Endometrium (tissue), 2 donors: ENCODE measurements around the gene HMX1.

Source experiments
- FAIRE-seq: peaks from 2 replicates; lab custom pipeline; 2012; peaks lifted over from hg19 to GRCh38; lab: Jason Lieb, UNC
- donor health status: control.
- donor health status: control.

The HMX1 gene

DNA sequence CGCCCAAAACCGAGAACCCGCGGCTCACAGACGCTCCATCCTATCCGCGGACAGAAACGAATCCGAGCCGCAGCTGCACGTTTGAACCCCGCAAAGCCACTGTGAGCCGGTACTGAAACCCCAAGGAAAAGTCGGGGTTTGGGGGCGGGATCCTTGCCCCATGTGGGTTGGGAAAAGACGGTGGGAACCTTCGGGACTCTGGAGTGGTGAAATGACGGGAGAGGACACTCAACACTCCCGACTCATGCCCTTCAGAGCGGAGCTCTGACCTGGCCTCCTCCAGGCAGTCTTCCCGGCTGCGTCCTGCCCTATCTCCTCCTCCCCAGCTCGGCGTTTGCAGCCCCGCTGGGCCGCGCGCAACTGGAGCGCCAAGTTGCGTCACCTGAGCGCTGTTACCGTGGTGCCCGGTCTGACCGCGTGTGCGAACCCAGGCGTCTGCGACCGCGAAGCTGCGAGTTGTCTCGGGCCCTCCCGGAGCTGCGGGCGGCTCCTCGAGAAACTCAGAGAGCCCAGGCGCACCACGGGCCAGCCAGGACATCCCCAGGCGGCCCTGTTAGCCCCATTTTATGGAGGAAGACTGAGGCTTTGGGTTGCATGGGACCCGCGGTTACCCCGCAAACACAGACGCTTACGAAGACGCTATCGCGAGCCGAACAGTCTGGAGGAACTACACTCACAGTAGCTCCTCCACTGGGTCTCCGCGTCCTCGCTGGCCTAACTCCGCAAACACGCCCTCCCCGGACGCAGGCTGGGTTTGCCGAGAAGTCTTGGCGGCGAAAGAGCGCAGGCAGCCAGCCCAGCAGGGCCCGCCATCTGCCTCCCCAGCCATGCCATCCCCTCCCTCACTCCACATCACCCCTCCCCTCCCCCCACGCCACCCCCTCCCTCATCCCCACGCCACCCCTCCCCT lies 20.3 kb upstream of the HMX1 start:
- no peak for FAIRE-seq

GRCh38 chr4:8891255-8891645 lies 19.6 kb upstream of the HMX1 start:
- FAIRE-seq = no peak

DNA sequence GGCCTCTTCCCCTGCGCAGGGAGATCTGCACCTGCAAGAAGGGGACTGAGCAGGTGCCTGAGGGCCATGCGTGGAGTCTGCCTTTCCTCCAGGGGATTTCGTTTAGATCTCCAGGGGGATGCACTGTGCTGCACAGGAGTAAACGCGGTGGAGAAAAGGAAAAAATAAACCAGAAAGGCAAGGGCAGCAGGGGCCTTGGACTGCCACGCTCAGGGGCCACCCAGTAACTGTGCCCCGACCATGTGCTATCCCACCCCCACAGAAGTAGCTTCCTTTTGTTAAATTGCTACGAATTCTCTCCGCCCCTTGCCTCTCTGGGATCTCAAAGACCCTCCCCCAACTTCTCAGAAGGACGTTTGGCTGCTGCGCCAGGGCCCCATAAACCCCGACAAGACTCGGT lies 17.2 kb upstream of the HMX1 start:
- FAIRE-seq = no peak

GRCh38 chr4:8886612-8887406 lies 15.2 kb upstream of the HMX1 start:
- FAIRE-seq = no peak

DNA sequence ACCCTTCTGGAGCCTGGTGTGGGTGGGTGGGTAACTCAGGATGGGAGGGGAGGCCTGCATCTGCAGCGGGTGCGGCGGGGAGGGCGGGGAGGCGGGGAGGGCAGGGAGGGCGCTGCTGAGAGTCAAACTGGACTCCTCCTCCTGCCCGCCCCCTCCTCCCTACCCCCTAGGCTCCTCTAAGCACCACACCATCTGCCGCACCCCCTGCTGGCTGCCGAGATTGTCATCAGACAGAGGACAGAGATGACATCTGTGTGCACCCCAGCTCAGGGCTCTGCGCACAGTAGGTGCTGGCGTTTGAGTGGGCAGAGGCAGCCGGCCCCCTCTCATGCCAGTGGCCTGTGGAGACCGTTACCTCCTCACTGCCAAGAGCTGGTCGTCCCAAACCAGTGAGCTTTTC lies 10.6 kb upstream of the HMX1 start:
- no peak for FAIRE-seq

DNA sequence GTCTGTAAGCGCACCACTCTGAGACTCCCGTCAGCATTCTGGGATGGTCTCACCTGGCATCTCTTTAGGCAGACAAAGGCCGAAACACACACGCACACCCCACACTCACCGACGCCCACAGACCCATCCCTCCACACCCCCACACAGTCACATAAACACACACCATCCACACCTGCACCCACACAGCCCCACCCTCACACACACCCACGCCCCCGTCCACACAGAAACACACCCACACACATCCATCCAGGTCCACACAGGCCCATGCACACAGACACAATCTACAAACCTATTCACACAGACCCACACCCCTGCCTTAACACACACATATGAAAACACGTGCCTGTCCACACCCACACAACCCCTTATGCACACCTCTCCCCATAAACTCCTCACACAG lies 9.2 kb upstream of the HMX1 start:
- no peak for FAIRE-seq

GRCh38 chr4:8879574-8879973 lies 7.9 kb upstream of the HMX1 start:
- no peak for FAIRE-seq

DNA sequence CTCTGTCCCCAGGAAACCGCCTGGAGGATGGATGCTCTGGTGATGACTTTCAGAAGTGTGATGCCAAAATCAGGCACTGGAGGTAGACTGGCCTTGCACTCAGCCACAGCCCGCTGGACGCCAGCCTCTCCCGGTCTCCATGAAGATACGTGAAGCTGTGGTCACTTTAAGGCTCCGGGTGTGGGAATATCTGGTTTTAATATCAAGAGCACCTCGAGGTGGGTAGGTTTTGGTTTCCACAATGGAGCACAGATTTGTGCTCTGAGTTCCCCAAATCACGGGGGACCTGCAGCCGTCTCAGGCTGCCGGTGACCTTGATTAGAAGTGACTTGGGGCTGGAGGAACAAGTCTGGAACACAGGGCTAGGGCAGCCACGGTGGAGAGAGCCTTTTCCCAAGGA lies 6.8 kb upstream of the HMX1 start:
- no peak for FAIRE-seq

- FAIRE-seq = no peak
Measured at GRCh38 chr4:8877780-8878040, 6.1 kb upstream of the HMX1 start.

- FAIRE-seq = no peak
Measured at GRCh38 chr4:8876982-8877779, 5.5 kb upstream of the HMX1 start.

GRCh38 chr4:8874896-8875680 lies 3.4 kb upstream of the HMX1 start:
- FAIRE-seq = no peak

DNA sequence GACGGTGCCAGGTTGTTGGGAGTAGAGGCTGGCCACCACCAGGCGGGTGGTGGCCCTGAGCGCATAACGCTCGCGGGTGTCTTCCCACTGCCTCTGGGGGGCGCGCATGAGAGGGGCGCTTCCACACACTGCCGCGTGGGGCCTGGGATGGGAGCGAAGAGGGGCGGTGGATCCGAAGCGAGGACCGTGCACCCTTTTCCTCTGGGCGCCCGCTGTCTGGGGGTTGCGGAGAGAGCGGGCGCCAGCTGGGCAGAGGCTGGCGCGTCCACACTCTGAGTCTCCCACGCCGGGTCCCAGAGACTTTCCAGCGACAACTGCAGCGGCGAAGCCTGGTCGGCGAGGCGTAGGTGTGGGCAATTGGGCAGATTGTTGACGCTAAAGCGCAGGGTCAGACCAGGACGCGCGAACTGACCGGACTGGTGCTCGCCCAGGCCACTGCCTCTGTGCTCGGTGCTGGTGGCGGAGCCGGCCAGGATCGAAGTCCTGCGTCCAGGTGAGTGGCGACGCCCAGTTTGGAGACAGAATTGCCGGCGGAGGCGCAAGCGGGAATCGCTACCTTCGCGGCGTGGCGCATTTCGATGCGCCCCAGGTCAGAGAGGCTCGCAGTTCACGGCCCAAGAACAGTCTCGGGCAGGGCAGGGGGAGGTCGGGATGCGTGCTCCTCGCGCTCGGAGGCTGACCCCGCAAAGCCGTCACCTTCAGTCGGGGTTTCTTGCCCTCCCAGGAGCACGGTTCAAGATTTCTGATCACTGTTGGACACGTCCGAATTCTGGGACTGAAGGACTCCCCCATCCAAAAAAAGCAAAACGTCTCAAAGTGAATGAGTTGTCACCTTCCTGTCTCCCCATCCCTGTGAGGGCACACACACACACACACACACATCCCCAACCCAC lies 2.6 kb upstream of the HMX1 start:
- no peak for FAIRE-seq

DNA sequence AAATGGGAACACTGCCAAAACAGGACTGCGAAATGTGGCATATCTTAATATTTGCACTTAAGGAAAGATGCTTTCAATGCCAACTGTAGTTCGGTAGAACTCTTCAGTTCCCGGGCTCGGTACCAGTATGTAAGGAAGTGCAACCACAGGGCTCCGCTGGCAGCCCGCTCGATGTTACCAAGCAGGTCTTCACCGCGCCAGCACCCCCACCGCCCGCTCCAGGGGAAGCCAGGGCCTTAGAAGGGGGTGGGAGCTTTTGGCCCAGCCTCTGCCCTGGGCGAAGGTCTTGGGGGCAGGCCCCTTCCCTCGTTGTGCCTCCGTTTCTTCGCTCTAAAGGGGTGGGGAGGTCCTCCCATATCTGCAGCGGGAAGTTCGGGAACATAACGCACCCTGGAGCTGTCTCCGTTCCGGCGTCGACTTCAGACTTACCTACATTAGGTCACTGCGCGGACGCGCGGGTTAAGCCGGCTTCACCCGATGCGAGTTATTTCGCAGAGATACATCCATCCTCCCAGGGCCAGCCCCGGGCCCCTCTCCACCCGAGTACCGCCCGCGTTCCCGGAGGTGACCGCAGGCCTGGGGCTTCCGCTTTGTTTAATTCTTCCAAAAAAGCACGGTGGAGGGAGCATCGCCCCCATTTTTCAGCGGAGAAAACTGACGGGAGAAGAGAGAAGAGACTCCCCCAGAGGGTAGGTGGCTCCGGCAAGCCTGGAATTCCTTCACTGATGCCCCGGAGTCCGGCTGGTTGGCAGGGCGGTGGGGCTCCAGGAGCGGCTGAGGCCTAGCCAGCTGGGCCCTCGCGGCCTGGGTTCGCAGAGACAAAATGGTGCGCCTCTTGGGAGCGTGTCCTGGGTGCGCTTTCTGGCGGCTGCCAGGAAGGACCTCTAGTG lies 1.0 kb upstream of the HMX1 start:
- FAIRE-seq = no peak

- no peak for FAIRE-seq
Measured at GRCh38 chr4:8870647-8871416, 807 bp downstream of the HMX1 start.

DNA sequence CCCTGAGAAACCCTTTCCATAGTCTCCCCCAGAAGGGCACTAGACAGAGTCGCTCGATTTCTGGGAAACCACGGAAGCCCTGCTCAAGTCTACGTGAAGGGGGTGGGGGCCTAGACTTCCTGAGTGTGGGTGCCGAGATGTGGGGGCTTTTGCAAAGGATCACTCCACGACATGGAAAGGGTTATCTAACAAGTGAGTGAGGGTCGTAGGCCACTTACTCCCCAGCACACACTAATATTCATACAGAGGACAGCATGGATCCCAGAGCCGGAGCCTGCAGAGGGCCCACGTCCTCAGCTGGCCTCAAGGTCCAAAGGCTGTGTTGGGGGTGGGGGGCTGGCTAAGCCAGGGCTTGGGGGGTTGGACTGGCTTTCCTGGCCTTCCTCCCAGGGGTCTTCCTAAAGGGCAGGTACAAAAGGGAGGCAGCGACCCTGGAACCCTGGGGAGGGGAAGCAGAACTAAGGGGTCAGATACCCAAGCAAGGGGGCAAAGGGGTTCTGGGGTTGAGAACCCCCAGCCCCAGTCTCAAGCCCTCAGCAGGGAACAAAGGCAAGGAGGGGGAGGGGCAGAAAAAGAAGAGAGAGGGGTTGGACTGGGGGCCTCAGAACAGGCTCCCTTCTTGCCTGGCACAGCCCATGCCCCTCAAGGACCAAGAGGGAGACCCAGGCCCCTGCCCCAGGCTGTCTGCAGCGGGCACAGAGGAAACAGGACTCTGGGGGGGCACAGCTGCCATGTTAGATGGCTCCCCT lies 1.6 kb downstream of the HMX1 start:
- no peak for FAIRE-seq

- FAIRE-seq = no peak
Measured at GRCh38 chr4:8869002-8869897, 2.4 kb downstream of the HMX1 start.

DNA sequence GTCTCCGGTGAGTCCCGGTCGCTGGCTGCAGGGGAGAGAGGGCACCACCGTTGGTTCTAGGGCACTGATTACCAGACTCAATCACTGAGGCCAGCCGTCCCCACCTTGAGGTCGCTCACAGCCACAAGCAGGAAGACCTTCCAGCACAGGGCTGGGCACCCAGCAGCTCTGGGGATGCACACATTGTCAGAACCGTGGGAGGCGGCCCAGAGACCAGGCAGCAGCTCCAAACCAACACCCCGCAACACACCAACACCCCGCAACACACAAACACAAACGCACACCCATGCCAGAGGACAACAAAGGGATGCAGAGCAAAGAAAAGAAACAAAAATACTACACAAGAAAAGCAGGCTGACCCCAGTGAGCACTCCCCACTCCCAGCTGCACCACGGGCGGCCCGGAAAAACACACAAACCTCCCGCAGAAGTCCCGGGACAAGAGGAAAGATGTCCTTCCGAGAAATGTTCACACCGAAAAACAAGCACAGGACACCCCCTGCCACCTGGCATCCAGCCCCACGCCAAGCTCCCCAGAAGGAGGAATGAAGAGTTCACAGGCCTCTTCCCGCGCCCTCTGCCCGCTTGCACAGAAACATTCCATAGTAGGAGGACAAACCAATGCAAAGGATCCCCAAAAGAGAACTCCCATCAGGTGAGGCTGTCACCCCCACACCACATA lies 3.2 kb downstream of the HMX1 start:
- FAIRE-seq = no peak
